Panc1 (cell line): Measurements from ENCODE around the gene TMEM184C. TPM values are rescaled to one million over a fixed set of nuclear protein-coding genes. Genes with fewer than 3 reads are reported as not detected.

Source experiments
- ATAC-seq: fragments of 200-7000 bp; cut with Tn5 transposase; 2 replicates; pipeline ENCODE4 v1.9.1; 2020; ENCODE audit warnings: mild to moderate bottlenecking, moderate library complexity
- BruUV-seq: library from RNA; stranded (reverse); fragments of 400-500 nt; replicated peaks from 2 replicates; lab custom pipeline; 2021; lab: Mats Ljungman, UMichigan
- CTCF ChIA-PET: fragments of 300-600 bp; sonication (Branson Sonifier 250); formaldehyde crosslinking; loops from one replicate; lab custom pipeline; 2022; ENCODE audit warnings: antibody characterized with exemption; lab: Charles Lee
- POLR2A ChIA-PET: fragments of 300-600 bp; sonication (Branson Sonifier 250); formaldehyde crosslinking; loops from one replicate; lab custom pipeline; 2022; ENCODE audit warnings: antibody characterized with exemption; lab: Charles Lee
- DNase-seq: peaks from one replicate; pipeline ENCODE4 v3.0.0-alpha.2; 2010; ENCODE audit warnings: low read depth, low spot score
- H3K27ac ChIP-seq: 2 replicates; pipeline ENCODE4 v1.5.1; 2011; ENCODE audit warnings: mild to moderate bottlenecking, low read length, inconsistent platforms
- H3K27me3 ChIP-seq: fragments of 200-500 bp; sonication (Bioruptor generic); 2 replicates; pipeline ENCODE4 v1.6.0; 2014; ENCODE audit warnings: low read length, inconsistent platforms; ENCODE audit not compliant: control insufficient read depth, insufficient read depth
- H3K36me3 ChIP-seq: fragments of 200-500 bp; sonication (Bioruptor generic); 2 replicates; pipeline ENCODE4 v1.5.1; 2014; ENCODE audit warnings: inconsistent platforms, mild to moderate bottlenecking, low read length, moderate library complexity; ENCODE audit not compliant: control insufficient read depth, insufficient read depth
- H3K4me1 ChIP-seq: 2 replicates; pipeline ENCODE4 v1.5.1; 2011; ENCODE audit warnings: inconsistent platforms, mild to moderate bottlenecking, low read length, moderate library complexity; ENCODE audit not compliant: control insufficient read depth, insufficient read depth
- H3K4me3 ChIP-seq, 2 experiments: 2 replicates each; pipeline ENCODE4 v1.5.1; 2011 to 2012; ENCODE audit warnings: low read depth in 2 of 2, low read length in 2 of 2, mild to moderate bottlenecking in 2 of 2, inconsistent platforms in 1 of 2, moderate library complexity in 1 of 2
- H3K9me3 ChIP-seq: fragments of 200-500 bp; sonication (Bioruptor generic); 2 replicates; pipeline ENCODE4 v1.5.1; 2014; ENCODE audit warnings: low read depth, mild to moderate bottlenecking, inconsistent platforms, low read length, moderate library complexity; ENCODE audit not compliant: control insufficient read depth, insufficient read depth
- CTCF ChIP-seq: fragments of 450-650 bp; IDR thresholded peaks from 2 replicates; pipeline ENCODE4 v1.5.1; 2017; ENCODE audit warnings: mild to moderate bottlenecking
- POLR2AphosphoS5 ChIP-seq: IDR thresholded peaks from 2 replicates; pipeline ENCODE4 v1.6.1; 2012; ENCODE audit warnings: mild to moderate bottlenecking, low read depth, low read length, moderate library complexity
- REST ChIP-seq, 2 experiments: IDR thresholded peaks; 2 replicates each; pipeline ENCODE4 v1.6.1; 2011 to 2012; ENCODE audit warnings: low read depth in 2 of 2, control low read depth in 1 of 2, low read length in 1 of 2, mild to moderate bottlenecking in 1 of 2, moderate library complexity in 1 of 2; ENCODE audit not compliant: insufficient read depth in 1 of 2
- SIN3A ChIP-seq: IDR thresholded peaks from 2 replicates; pipeline ENCODE4 v1.6.1; 2012; ENCODE audit warnings: low read depth, mild to moderate bottlenecking, low read length, moderate library complexity, borderline replicate concordance; ENCODE audit not compliant: insufficient read depth
- TCF7L2 ChIP-seq: IDR thresholded peaks from 2 replicates; pipeline ENCODE4 v1.6.1; 2011; ENCODE audit warnings: mild to moderate bottlenecking, low read depth, low read length, inconsistent platforms
- in situ Hi-C: cut with HindIII; loops from 2 replicates; pipeline ENCODE4 v1.10.0; 2016; ENCODE audit warnings: low sequenced_read_pairs, low pct_unique_long_range_greater_than_20kb
- intact Hi-C: fragments of 100-400 bp; cut with micrococcal nuclease; formaldehyde crosslinking; loops from one replicate; pipeline ENCODE4 v1.10.0; 2022; ENCODE audit not compliant: unreplicated experiment
- total RNA-seq: library from RNA; stranded (reverse); gene quantifications from one replicate; pipeline ENCODE4 v1.2.1, GENCODE V29; 2021; ENCODE audit not compliant: unreplicated experiment

TMEM184C gene
- total RNA-seq, 1 experiment from 2014 or later: 26.5 TPM

- ATAC-seq (no peak), DNase-seq (no peak)
- H3K9me3 ChIP-seq: no peaks in the 10 kb centered on the region
- H3K36me3 ChIP-seq: no peaks in the 10 kb centered on the region
- H3K27me3 ChIP-seq: no peaks in the 10 kb centered on the region
- no peak overlapping the region for H3K27ac ChIP-seq
- POLR2A ChIA-PET: no interaction called here
- no peaks in the 10 kb centered on the region for H3K4me1 ChIP-seq
- intact Hi-C loops (no loop called here), in situ Hi-C loops (no loop called here)
- no TSS peak for BruUV-seq
- TF ChIP-seq REST (IDR thresholded peaks at IDR 0.05; ENCODE audit: insufficient read depth in 1 of 2, low read depth in 2 of 2, low read length in 1 of 2): no peak
- no peak for TF ChIP-seq TCF7L2
- TF ChIP-seq CTCF: no peak
- no peak for TF ChIP-seq SIN3A
- TF ChIP-seq POLR2AphosphoS5: no peak
- H3K4me3 ChIP-seq: no peak overlapping the region
- CTCF ChIA-PET: no interaction called here
These were observed 27.3 kb downstream of the TMEM184C start for GRCh38 chr4:147644471-147644870.

GRCh38 chr4:147645099-147645498, 27.9 kb downstream of the TMEM184C start:
- CTCF ChIA-PET: no interaction called here
- intact Hi-C loops: no loop called here
- no TSS peak for BruUV-seq

More at GRCh38 chr4:147645099-147645498, 27.9 kb downstream of the TMEM184C start:
- H3K9me3 ChIP-seq: no peaks in the 10 kb centered on the region
- no peaks in the 10 kb centered on the region for H3K4me1 ChIP-seq
- ATAC-seq: no peak
- H3K27me3 ChIP-seq: no peaks in the 10 kb centered on the region
- TF ChIP-seq SIN3A (no peak), TCF7L2 (no peak), POLR2AphosphoS5 (no peak), CTCF (no peak), REST (IDR thresholded peaks at IDR 0.05; ENCODE audit: insufficient read depth in 1 of 2, low read depth in 2 of 2, low read length in 1 of 2) (no peak)
- no peak overlapping the region for H3K27ac ChIP-seq
- H3K36me3 ChIP-seq: no peaks in the 10 kb centered on the region
- no peak overlapping the region for H3K4me3 ChIP-seq
- DNase-seq: no peak
- POLR2A ChIA-PET: no interaction called here
- in situ Hi-C loops: no loop called here
